GM13976 (cell line): ENCODE data around the gene ABHD16B.
A peak's percentile ranks its signal among the peaks of the same experiment; 100 is the strongest.

Source experiments
- DNase-seq: peaks from one replicate; pipeline ENCODE4 v3.0.0; 2012; ENCODE audit warnings: low spot score
- in situ Hi-C: fragments of 300-500 bp; cut with MboI; formaldehyde crosslinking; loops from one replicate; pipeline ENCODE4 v1.12.0; 2022; ENCODE audit warnings: low sequenced_read_pairs, mixed read lengths, inconsistent platforms; ENCODE audit not compliant: unreplicated experiment
- TF ChIP-seq, protein P1 (sequence below): IDR thresholded peaks from 2 replicates; pipeline ENCODE4 v1.5.1; 2012; ENCODE audit warnings: borderline replicate concordance, mild to moderate bottlenecking; ENCODE audit not compliant: insufficient read depth; ENCODE audit errors: extremely low read depth, missing control alignments, control extremely low read depth

ABHD16B gene

DNA sequence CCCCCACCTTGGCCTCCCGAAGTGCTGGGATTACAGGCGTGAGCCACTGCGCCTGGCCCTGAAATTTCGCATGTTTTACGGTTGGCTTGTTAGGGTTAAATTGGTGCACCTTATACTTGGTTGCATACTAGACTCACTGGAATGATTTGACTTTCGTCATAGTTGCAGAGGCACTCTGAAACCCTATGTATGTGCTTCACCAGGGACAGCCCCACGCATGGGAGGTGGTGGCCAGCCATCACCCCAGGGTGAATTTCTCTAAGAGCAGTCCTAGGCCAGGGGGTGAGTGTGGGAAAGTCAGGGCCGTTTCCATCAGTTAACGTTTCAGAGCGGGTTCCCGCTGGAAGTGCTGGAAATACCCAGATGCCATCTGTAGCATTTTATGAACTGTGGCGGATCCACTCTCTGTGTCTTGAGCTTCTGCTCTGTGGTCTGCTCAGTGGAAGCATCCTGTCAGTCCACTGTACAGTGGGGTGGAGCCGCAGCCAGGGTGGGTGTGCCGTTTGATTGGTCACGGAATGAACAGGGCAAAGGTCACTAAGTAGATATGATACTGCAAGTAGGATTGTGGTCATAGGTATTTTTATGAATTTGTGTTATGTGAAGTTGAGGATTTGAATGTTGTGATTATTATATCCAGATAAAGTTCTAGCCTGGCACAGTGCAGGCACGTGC lies 46.8 kb downstream of the ABHD16B start:
- in situ Hi-C loops = no loop called here
- DNase-seq = peak; percentile 48
- TF ChIP-seq, protein P1, sequence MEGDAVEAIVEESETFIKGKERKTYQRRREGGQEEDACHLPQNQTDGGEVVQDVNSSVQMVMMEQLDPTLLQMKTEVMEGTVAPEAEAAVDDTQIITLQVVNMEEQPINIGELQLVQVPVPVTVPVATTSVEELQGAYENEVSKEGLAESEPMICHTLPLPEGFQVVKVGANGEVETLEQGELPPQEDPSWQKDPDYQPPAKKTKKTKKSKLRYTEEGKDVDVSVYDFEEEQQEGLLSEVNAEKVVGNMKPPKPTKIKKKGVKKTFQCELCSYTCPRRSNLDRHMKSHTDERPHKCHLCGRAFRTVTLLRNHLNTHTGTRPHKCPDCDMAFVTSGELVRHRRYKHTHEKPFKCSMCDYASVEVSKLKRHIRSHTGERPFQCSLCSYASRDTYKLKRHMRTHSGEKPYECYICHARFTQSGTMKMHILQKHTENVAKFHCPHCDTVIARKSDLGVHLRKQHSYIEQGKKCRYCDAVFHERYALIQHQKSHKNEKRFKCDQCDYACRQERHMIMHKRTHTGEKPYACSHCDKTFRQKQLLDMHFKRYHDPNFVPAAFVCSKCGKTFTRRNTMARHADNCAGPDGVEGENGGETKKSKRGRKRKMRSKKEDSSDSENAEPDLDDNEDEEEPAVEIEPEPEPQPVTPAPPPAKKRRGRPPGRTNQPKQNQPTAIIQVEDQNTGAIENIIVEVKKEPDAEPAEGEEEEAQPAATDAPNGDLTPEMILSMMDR = no peak

DNA sequence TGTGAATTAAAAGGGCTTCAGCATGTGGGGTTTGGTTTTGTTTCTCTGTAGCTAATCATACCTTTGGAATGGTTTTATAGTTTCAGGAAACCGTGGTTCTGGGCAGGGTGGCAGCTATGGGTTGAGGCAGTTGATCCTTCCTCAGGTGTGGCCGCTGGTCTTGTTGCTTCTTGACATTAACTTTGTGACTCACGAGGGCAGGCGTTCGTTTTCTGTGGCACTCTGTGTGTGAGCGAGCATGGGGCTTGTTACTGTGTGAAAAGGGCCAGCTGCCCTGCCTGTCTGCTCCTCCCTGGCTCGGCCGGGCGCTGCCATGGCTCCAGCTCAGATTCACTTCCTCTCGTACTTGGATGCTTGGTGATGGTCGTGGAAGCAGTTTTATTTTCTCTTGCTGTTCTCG lies 49.9 kb downstream of the ABHD16B start:
- in situ Hi-C loops = no loop called here
- TF ChIP-seq, protein P1 = no peak
- DNase-seq = no peak
